IPS DF 6.9 (cell line): ENCODE results near the gene PDZD7.

Experiments used
- DNase-seq: peaks from one replicate; pipeline ENCODE4 v3.0.0-alpha.2; 2013; ENCODE audit warnings: low read depth, low spot score
- H3K27ac ChIP-seq: one replicate; pipeline ENCODE4 v1.5.1; 2013; ENCODE audit warnings: low read length, control low read depth
- H3K27me3 ChIP-seq: 2 replicates; pipeline ENCODE4 v1.6.1; 2013; ENCODE audit warnings: mild to moderate bottlenecking, low read length; ENCODE audit not compliant: control insufficient read depth, insufficient read depth
- H3K36me3 ChIP-seq: 2 replicates; pipeline ENCODE4 v1.6.1; 2013; ENCODE audit warnings: low read length; ENCODE audit not compliant: control insufficient read depth, insufficient read depth
- H3K4me1 ChIP-seq: 2 replicates; pipeline ENCODE4 v1.6.1; 2013; ENCODE audit warnings: low read length; ENCODE audit not compliant: control insufficient read depth, insufficient read depth
- H3K4me3 ChIP-seq: 2 replicates; pipeline ENCODE4 v1.5.1; 2013; ENCODE audit warnings: mild to moderate bottlenecking, low read length
- H3K9me3 ChIP-seq: 2 replicates; pipeline ENCODE4 v1.6.1; 2013; ENCODE audit warnings: low read length, inconsistent platforms; ENCODE audit not compliant: control insufficient read depth, insufficient read depth
- WGBS: extraction: QIAGEN DNeasy Blood & Tissue Kit; methylation state at CpG from one replicate; pipeline ENCODE4 v1.1.7; 2013; ENCODE audit warnings: mixed read lengths, missing lambda C conversion rate; ENCODE audit not compliant: insufficient read length, insufficient coverage; 5-methylcytosine and 5-hydroxymethylcytosine counted together

PDZD7 gene

GRCh38 chr10:101047961-101048892 is 17.3 kb upstream of the PDZD7 start:
- no peak overlapping the region for H3K27ac ChIP-seq
- no peaks in the 10 kb centered on the region for H3K36me3 ChIP-seq
- no CpG with 5 or more reads among the region's 62 CpGs for WGBS
- no peak for DNase-seq
- no peak overlapping the region; the same call in 1 of the 2 replicates for H3K4me3 ChIP-seq
- peaks cover 9% of the 10 kb centered on the region for H3K4me1 ChIP-seq
- H3K9me3 ChIP-seq, result no peaks in the 10 kb centered on the region
- peaks cover 49% of the 10 kb centered on the region for H3K27me3 ChIP-seq

- H3K36me3 ChIP-seq, result no peaks in the 10 kb centered on the region
- H3K4me1 ChIP-seq, result peaks cover 11% of the 10 kb centered on the region
- no peaks in the 10 kb centered on the region for H3K9me3 ChIP-seq
- no CpG with 5 or more reads among the region's 16 CpGs for WGBS
- H3K4me3 ChIP-seq, result no peak overlapping the region
- no peak overlapping the region for H3K27ac ChIP-seq
- DNase-seq, result no peak
- peaks cover 49% of the 10 kb centered on the region for H3K27me3 ChIP-seq
These were observed 16.3 kb upstream of the PDZD7 start for GRCh38 chr10:101047268-101047667.

GRCh38 chr10:101046332-101047238 is 15.7 kb upstream of the PDZD7 start:
- Histone ChIP-seq H3K9me3 (no peaks in the 10 kb centered on the region), H3K36me3 (no peaks in the 10 kb centered on the region), H3K27ac (no peak overlapping the region), H3K4me1 (peaks cover 11% of the 10 kb centered on the region), H3K27me3 (peaks cover 49% of the 10 kb centered on the region), H3K4me3 (no peak overlapping the region)
- no CpG with 5 or more reads among the region's 25 CpGs for WGBS
- no peak for DNase-seq

GRCh38 chr10:101044117-101044516 is 13.2 kb upstream of the PDZD7 start:
- Histone ChIP-seq H3K27ac (no peak overlapping the region), H3K4me1 (peaks cover 6% of the 10 kb centered on the region; the same call in 1 of the 2 replicates), H3K9me3 (no peaks in the 10 kb centered on the region), H3K36me3 (no peaks in the 10 kb centered on the region), H3K4me3 (no peak overlapping the region), H3K27me3 (peaks cover 32% of the 10 kb centered on the region)
- DNase-seq, result no peak
- no CpG with 5 or more reads among the region's 2 CpGs for WGBS

GRCh38 chr10:101043363-101043707 is 12.4 kb upstream of the PDZD7 start:
- H3K4me3 ChIP-seq, result peak overlapping the region; percentile 56; the same call in 1 of the 2 replicates
- no CpG with 5 or more reads among the region's 2 CpGs for whole genome bisulfite sequencing
- peaks cover 6% of the 10 kb centered on the region; the same call in 1 of the 2 replicates for H3K4me1 ChIP-seq
- H3K27ac ChIP-seq, result no peak overlapping the region
- no peaks in the 10 kb centered on the region for H3K9me3 ChIP-seq
- no peak for DNase-seq
- H3K36me3 ChIP-seq, result no peaks in the 10 kb centered on the region
- peaks cover 24% of the 10 kb centered on the region for H3K27me3 ChIP-seq

- no peaks in the 10 kb centered on the region for H3K36me3 ChIP-seq
- H3K27me3 ChIP-seq, result peaks cover 19% of the 10 kb centered on the region
- no peak for DNase-seq
- WGBS, result no CpG with 5 or more reads among the region's 40 CpGs
- H3K4me3 ChIP-seq, result peak overlapping the region; percentile 56; the same call in 1 of the 2 replicates
- no peaks in the 10 kb centered on the region for H3K9me3 ChIP-seq
- H3K4me1 ChIP-seq, result peaks cover 6% of the 10 kb centered on the region; the same call in 1 of the 2 replicates
- H3K27ac ChIP-seq, result no peak overlapping the region
These were observed 11.9 kb upstream of the PDZD7 start for GRCh38 chr10:101042667-101043362.

- Histone ChIP-seq H3K4me1 (peaks cover 6% of the 10 kb centered on the region; the same call in 1 of the 2 replicates), H3K9me3 (no peaks in the 10 kb centered on the region), H3K4me3 (no peak overlapping the region), H3K27ac (no peak overlapping the region), H3K36me3 (no peaks in the 10 kb centered on the region), H3K27me3 (peaks cover 12% of the 10 kb centered on the region)
- no CpG with 5 or more reads among the region's 4 CpGs for WGBS
- DNase-seq, result no peak
These were observed 11.2 kb upstream of the PDZD7 start for GRCh38 chr10:101042118-101042517.

- Histone ChIP-seq H3K36me3 (no peaks in the 10 kb centered on the region), H3K27ac (no peak overlapping the region), H3K9me3 (no peaks in the 10 kb centered on the region), H3K27me3 (peaks cover 5% of the 10 kb centered on the region), H3K4me1 (peaks cover 3% of the 10 kb centered on the region; the same call in 1 of the 2 replicates), H3K4me3 (no peak overlapping the region)
- WGBS, result no CpG with 5 or more reads among the region's 6 CpGs
- DNase-seq, result no peak
These were observed 10.4 kb upstream of the PDZD7 start for GRCh38 chr10:101041252-101041761.

GRCh38 chr10:101040851-101041250 is 9.9 kb upstream of the PDZD7 start:
- Histone ChIP-seq H3K36me3 (no peaks in the 10 kb centered on the region), H3K4me1 (peaks cover 3% of the 10 kb centered on the region; the same call in 1 of the 2 replicates), H3K27ac (no peak overlapping the region), H3K27me3 (peaks cover 5% of the 10 kb centered on the region), H3K4me3 (no peak overlapping the region), H3K9me3 (no peaks in the 10 kb centered on the region)
- DNase-seq, result no peak
- WGBS, result no CpG with 5 or more reads among the region's 2 CpGs
